Activated CD8-positive, alpha-beta memory T cell treated with anti-CD3 and anti-CD28 coated beads, Interleukin-2, amount 50 U/mL, for 4 hours (primary cell): ENCODE measurements around the gene WDR55.
"Not testable (repeated sequence)": the region's sequence is repeated elsewhere in the genome, so short reads cannot be mapped to it uniquely, and the experiment has no call there.

ENCODE experiments used
- DNase-seq: peaks from one replicate; pipeline ENCODE4 v3.0.0-alpha.2; 2020

WDR55 gene

GRCh38 chr5:140664359-140665119 is at the start of gene WDR55:
Gene WDR55 (plus strand): TSS chr5:140664904. CDS start chr5:140664913, 9 bp downstream.
- DNase-seq: peak; percentile 95

- DNase-seq: no peak
Observed at GRCh38 chr5:140622301-140622700, 42.4 kb upstream of the WDR55 start.

GRCh38 chr5:140623061-140623460 is 41.6 kb upstream of the WDR55 start:
- DNase-seq: not testable (repeated sequence)

- DNase-seq: not testable (repeated sequence)
Observed at GRCh38 chr5:140624886-140625285, 39.8 kb upstream of the WDR55 start.

- no peak for DNase-seq
Observed at GRCh38 chr5:140627972-140628371, 36.7 kb upstream of the WDR55 start.

GRCh38 chr5:140628711-140629110 is 36.0 kb upstream of the WDR55 start:
- DNase-seq: no peak

GRCh38 chr5:140630292-140631035 is 34.2 kb upstream of the WDR55 start:
- no peak for DNase-seq

- no peak for DNase-seq
Observed at GRCh38 chr5:140631036-140631417, 33.7 kb upstream of the WDR55 start.

GRCh38 chr5:140631831-140632365 is 32.8 kb upstream of the WDR55 start:
- DNase-seq: peak; percentile 32

- DNase-seq: peak; percentile 45
Observed at GRCh38 chr5:140632366-140633020, 32.2 kb upstream of the WDR55 start.

GRCh38 chr5:140633021-140633471 is 31.7 kb upstream of the WDR55 start, which contains the start of gene CD14:
Gene CD14 (minus strand): TSS chr5:140633175. CDS start chr5:140633071, 104 bp downstream.
- no peak for DNase-seq

- no peak for DNase-seq
Observed at GRCh38 chr5:140633501-140633900, 31.2 kb upstream of the WDR55 start.

- DNase-seq: no peak
Observed at GRCh38 chr5:140634103-140634502, 30.6 kb upstream of the WDR55 start.

- no peak for DNase-seq
Observed at GRCh38 chr5:140635291-140636257, 29.1 kb upstream of the WDR55 start.

GRCh38 chr5:140637371-140638100 is 27.2 kb upstream of the WDR55 start:
- DNase-seq: no peak

GRCh38 chr5:140638898-140639147 is 25.9 kb upstream of the WDR55 start:
- not testable (repeated sequence) for DNase-seq

GRCh38 chr5:140639148-140639981 is 25.3 kb upstream of the WDR55 start, which contains the start of gene TMCO6:
Gene TMCO6 (plus strand): TSS chr5:140639451. CDS start chr5:140639528, 77 bp downstream.
- DNase-seq: peak; percentile 97

- no peak for DNase-seq
Observed at GRCh38 chr5:140641716-140642115, 23.0 kb upstream of the WDR55 start.

GRCh38 chr5:140642718-140643117 is 22.0 kb upstream of the WDR55 start:
- DNase-seq: no peak

GRCh38 chr5:140647042-140647419 is 17.7 kb upstream of the WDR55 start:
- DNase-seq: no peak

GRCh38 chr5:140658870-140659269 is 5.8 kb upstream of the WDR55 start:
- no peak for DNase-seq
